Lung (tissue), 12 donors: ENCODE results near the gene AGER. TPM values are rescaled to one million over a fixed set of nuclear protein-coding genes. Genes with fewer than 3 reads are reported as not detected.
A peak's percentile ranks its signal among the peaks of the same experiment; 100 is the strongest.

Experiments used
- ATAC-seq: fragments of 200-7000 bp; cut with Tn5 transposase; one replicate; pipeline ENCODE4 v1.9.1; 2020; ENCODE audit warnings: moderate number of reproducible peaks; ENCODE audit not compliant: insufficient read depth, low FRiP score
- DNase-seq, 3 donors: peaks; one replicate each; pipeline ENCODE4 v3.0.0-alpha.2; 2013 to 2017
- H3K27ac ChIP-seq, 2 donors: one replicate each; pipeline ENCODE4 v1.5.1; 2013; ENCODE audit warnings: mild to moderate bottlenecking in 2 of 2, moderate library complexity in 2 of 2, control low read depth in 1 of 2, inconsistent platforms in 1 of 2, low read depth in 1 of 2, low read length in 1 of 2
- H3K27me3 ChIP-seq, 3 donors: one replicate each; pipeline ENCODE4 v1.5.1; 2013; ENCODE audit warnings: low read length in 2 of 3; ENCODE audit not compliant: control insufficient read depth in 3 of 3, insufficient read depth in 3 of 3
- H3K36me3 ChIP-seq, 4 donors: one replicate each; pipeline ENCODE4 v1.5.1; 2013; ENCODE audit warnings: low read length in 4 of 4, mild to moderate bottlenecking in 1 of 4, moderate library complexity in 1 of 4; ENCODE audit not compliant: control insufficient read depth in 4 of 4, insufficient read depth in 4 of 4
- H3K4me1 ChIP-seq, 5 donors: one replicate each; pipeline ENCODE4 v1.5.1; 2013; ENCODE audit warnings: low read length in 5 of 5, mild to moderate bottlenecking in 2 of 5, moderate library complexity in 1 of 5; ENCODE audit not compliant: control insufficient read depth in 5 of 5, insufficient read depth in 5 of 5
- H3K4me3 ChIP-seq: one replicate; pipeline ENCODE4 v1.5.1; 2013; ENCODE audit warnings: mild to moderate bottlenecking, control low read depth, moderate library complexity
- H3K9ac ChIP-seq, 2 donors: one replicate each; pipeline ENCODE4 v1.5.1; 2013; ENCODE audit warnings: low read length in 2 of 2, control low read depth in 1 of 2; ENCODE audit not compliant: insufficient read depth in 1 of 2
- H3K9me3 ChIP-seq, 4 donors: one replicate each; pipeline ENCODE4 v1.5.1; 2013; ENCODE audit warnings: low read length in 3 of 4, mild to moderate bottlenecking in 1 of 4, moderate library complexity in 1 of 4; ENCODE audit not compliant: control insufficient read depth in 4 of 4, insufficient read depth in 3 of 4
- CTCF ChIP-seq: IDR thresholded peaks from 2 replicates; pipeline ENCODE4 v1.5.1; 2012; ENCODE audit warnings: mild to moderate bottlenecking; ENCODE audit errors: control extremely low read depth, extremely low read depth
- WGBS, 2 donors: extraction: QIAGEN DNeasy Blood & Tissue Kit; methylation state at CpG; one replicate each; pipeline ENCODE4 v1.1.7; 2013; 5-methylcytosine and 5-hydroxymethylcytosine counted together
- polyA plus RNA-seq, 2 donors: library from polyadenylated mRNA; stranded (reverse); fragments of 200-250 nt; gene quantifications; one replicate each; pipeline ENCODE4 v1.2.1, GENCODE V29; 2013
- total RNA-seq, 2 donors: library from RNA; depleted of rRNA in 1 of 2; stranded (reverse); fragments of >200 nt in 1 of 2; gene quantifications; one replicate each; pipeline ENCODE4 v1.2.1, GENCODE V29; 2014 to 2021
- donor health status: control.
- donor health status: control.
- donor health status: Bipolar disorder and iron deficiency.
- donor health status: healthy.
- donor health status: DM: yes; HTN: yes; CAD: no.

The AGER gene
- total and polyA plus RNA-seq, 4 donors: 178 to 1,487 (median 347) TPM

DNA sequence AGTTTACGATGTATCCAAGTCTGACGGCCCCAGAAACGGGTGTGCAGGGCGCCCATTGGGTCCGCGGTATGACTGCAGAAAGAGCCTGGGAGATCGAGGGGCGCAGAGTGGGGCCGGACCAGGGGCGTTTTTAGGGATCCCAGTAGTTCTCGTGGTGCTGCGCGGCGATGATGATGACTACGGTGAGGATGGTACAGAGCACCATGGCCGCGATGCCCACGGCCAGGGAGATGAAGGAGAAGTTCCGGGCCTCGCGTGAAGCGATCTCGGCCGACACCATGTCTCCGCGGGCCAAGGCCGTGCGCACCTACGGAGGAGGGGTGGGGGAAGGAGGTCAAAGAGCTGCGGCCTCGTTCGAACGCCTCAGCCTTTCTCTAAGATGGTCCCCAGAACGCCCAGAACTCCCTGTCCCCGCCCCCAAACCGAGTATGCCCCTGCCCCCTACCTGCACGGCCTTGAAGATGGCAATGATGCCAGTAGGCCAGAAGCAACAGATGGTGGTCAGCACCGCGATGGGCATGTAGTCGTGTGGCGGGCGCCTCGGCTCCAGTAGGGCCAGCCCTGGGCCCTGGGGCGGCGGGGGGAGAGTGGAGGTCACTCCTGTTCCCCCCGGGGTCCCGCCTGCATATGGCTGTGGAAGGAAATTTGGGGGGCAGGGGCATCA lies 34.8 kb downstream of the AGER start:
- ATAC-seq (no peak), DNase-seq (no peak)
- WGBS, 2 donors: 40 to 49% methylated on average over 47 of the region's 47 CpGs

DNA sequence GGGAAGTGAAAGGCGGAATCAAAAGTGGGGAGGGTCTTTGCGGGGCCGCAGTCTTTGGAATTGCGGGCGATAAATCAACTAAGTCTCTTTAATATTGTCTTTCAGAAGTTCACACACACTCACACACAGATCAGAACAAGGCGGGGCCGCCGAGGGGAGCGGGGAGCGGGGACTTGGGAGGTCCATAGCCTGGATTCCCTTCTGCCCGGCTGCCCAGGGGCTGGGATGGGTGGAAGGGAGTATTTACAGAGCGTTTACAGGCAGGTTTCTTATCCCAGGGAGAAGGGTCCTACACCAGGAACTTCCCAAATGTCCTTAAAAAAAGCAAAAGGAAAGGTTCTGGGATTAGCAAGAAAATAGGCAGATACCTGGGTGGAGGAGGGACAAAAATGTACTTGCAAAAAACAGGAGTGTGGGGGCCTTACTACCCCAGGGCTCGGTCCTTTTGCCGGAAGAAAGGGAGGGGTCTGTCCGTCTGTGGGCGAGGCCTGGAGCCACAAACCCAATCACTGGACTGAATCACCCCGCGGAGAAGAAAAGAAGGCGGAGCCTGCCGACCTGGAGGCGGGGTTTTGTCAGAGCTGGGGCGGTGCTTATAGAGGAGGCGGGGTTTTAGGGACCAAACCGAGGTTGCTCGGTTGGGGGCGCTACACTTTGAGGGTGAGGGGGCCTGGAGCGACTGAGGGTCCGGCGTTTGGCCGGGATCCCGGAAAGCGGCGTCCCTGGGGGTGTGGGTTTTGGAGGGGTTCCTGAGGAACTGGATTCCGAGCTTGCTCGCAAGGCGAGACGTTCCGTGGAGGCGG lies 35.6 kb downstream of the AGER start:
- H3K36me3 ChIP-seq: no peaks in the 10 kb centered on the region
- WGBS, 2 donors: 13 to 33% methylated on average over 39 of the region's 39 CpGs
- H3K27me3 ChIP-seq: peaks cover 0 to 55% (median 42%) of the 10 kb centered on the region in 3 donors
- no peak overlapping the region for H3K4me3 ChIP-seq
- TF ChIP-seq CTCF: no peak
- peaks cover 0 to 2% (median 0%) of the 10 kb centered on the region in 4 donors for H3K9me3 ChIP-seq
- no peak overlapping the region for H3K27ac ChIP-seq
- ATAC-seq: peak; percentile 49
- DNase-seq: peak; percentile 53 to 73 (median 54)
- no peak overlapping the region for H3K9ac ChIP-seq
- H3K4me1 ChIP-seq: peaks cover 2 to 24% (median 11%) of the 10 kb centered on the region in 5 donors

More for the DNA sequence above, 34.8 kb downstream of the AGER start:
- no peak for TF ChIP-seq CTCF
- H3K27ac ChIP-seq: no peak overlapping the region
- peaks cover 0 to 2% (median 0%) of the 10 kb centered on the region in 4 donors for H3K9me3 ChIP-seq
- no peak overlapping the region for H3K9ac ChIP-seq
- H3K36me3 ChIP-seq: no peaks in the 10 kb centered on the region
- peaks cover 2 to 24% (median 11%) of the 10 kb centered on the region in 5 donors for H3K4me1 ChIP-seq
- H3K4me3 ChIP-seq: no peak overlapping the region
- H3K27me3 ChIP-seq: peaks cover 0 to 55% (median 42%) of the 10 kb centered on the region in 3 donors

DNA sequence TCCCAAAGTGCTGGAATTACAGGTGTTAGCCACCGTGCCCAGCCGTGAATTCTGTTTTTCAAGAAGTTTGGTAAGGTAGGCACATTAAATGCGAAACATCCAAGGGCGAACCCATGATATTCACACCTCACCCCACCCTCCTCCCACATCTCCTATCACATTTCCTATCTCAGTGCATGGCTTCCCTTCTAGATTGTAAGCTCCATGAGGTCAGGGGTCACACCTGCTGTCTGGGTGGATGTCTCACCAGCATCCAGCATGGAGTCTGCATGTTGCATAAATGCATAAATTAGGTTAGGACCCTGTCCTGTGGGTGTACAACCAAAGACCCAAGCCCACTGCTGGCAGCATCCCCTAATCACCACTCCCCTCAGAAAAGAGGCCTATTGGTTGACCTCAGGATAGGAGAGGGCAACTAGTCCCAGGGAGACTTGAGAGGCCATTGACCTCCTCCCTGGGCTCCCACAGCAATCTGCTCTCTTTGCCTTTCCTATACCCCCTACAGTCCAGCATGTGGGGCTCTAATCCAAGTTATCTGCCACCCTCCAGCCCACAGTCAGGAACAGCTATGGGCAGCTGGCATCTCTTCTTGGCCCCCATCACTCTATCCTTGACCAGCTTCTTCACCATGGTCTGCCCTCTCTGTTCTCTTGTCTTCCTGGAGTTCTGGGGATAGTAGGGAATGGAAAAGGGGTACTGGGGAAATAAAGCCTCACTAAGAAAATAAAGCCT lies 36.5 kb downstream of the AGER start:
- H3K4me1 ChIP-seq: peaks cover 0 to 17% (median 7%) of the 10 kb centered on the region in 5 donors
- peaks cover 0 to 2% (median 0%) of the 10 kb centered on the region in 4 donors for H3K9me3 ChIP-seq
- H3K4me3 ChIP-seq: no peak overlapping the region
- 87 to 94% methylated on average over 4 of the region's 4 CpGs for WGBS, 2 donors
- no peak overlapping the region for H3K27ac ChIP-seq
- DNase-seq (no peak), ATAC-seq (no peak)
- no peaks in the 10 kb centered on the region for H3K36me3 ChIP-seq
- peaks cover 0 to 57% (median 40%) of the 10 kb centered on the region in 3 donors for H3K27me3 ChIP-seq
- no peak overlapping the region for H3K9ac ChIP-seq
- TF ChIP-seq CTCF: no peak
